ENCODE measurements around the gene LRP2. TPM values are rescaled to one million over a fixed set of nuclear protein-coding genes. Genes with fewer than 3 reads are reported as not detected.

LRP2 gene
- total and polyA plus RNA-seq, 2 of the 8 experiments (the other 6 are each of a cell fraction or from before 2014, with no cell fraction given) = 2.0 to 2.9 TPM

DNA sequence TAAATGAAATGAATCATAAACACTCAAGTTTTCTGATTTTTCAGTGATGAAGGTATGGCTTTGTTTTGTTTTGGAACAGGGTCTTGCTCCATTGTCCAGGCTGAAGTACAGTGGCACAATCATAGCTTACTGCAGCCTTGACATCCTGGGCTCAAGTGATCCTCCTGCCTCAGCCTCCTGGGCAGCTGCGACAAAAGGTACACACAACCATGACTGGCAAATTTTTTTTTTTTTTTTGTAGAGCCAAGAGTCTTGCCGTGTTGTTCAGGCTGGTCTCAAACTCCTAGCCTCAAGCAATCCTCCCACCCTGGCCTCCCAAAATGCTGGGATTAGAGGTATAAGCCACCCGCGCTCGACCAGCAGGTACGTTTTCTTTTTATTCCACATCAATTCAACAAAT lies 22.5 kb upstream of the LRP2 start:
- Histone ChIP-seq H3K79me2 (ENCODE audit: control insufficient read depth in 1 of 2, insufficient read depth in 2 of 2, low read length in 2 of 2) (no peaks in the 10 kb centered on the region), H3K4me3 (ENCODE audit: extremely low read depth in 1 of 4, insufficient read depth in 2 of 4, low read depth in 3 of 4, low read length in 4 of 4) (no peak overlapping the region), H4K91ac (replicated peaks; ENCODE audit: insufficient read length, low read length) (no peak overlapping the region), H2BK20ac (ENCODE audit: low read length) (no peak overlapping the region), H2BK5ac (ENCODE audit: low read depth, low read length) (no peak overlapping the region), H3K27me3 (replicated peaks in 1 of 4; ENCODE audit: control insufficient read depth in 3 of 4, extremely low read depth in 1 of 4, insufficient read depth in 3 of 4, low read length in 3 of 4) (no peaks in the 10 kb centered on the region), H3K23me2 (ENCODE audit: low read depth, low read length) (no peaks in the 10 kb centered on the region), H4K20me1 (replicated peaks in 1 of 2; ENCODE audit: control insufficient read depth in 1 of 2, insufficient read depth in 2 of 2, low read length in 2 of 2) (no peaks in the 10 kb centered on the region), H3K27ac (ENCODE audit: low read depth, low read length) (no peak overlapping the region), H3K4me1 (replicated peaks in 1 of 4; ENCODE audit: control insufficient read depth in 3 of 4, insufficient read depth in 4 of 4, low read length in 3 of 4) (no peaks in the 10 kb centered on the region), H3K4me2 (ENCODE audit: insufficient read depth in 1 of 2, low read depth in 2 of 2, low read length in 2 of 2) (no peak overlapping the region), H2AFZ (ENCODE audit: low read length) (no peak overlapping the region), H4K8ac (ENCODE audit: extremely low read depth, insufficient read depth, low read length) (no peak overlapping the region), H3K18ac (ENCODE audit: extremely low read depth, low read length) (no peak overlapping the region), H2BK15ac (ENCODE audit: low read length) (no peak overlapping the region), H3K23ac (ENCODE audit: insufficient read length) (no peak overlapping the region), H3K9ac (replicated peaks in 1 of 4; ENCODE audit: extremely low read depth in 1 of 4, low read depth in 3 of 4, low read length in 3 of 4) (no peak overlapping the region), H3K56ac (replicated peaks; ENCODE audit: insufficient read length, low read depth, low read length) (no peak overlapping the region), H4K5ac (ENCODE audit: insufficient read length, low read depth, low read length) (no peak overlapping the region), H3K79me1 (ENCODE audit: low read depth, low read length) (no peaks in the 10 kb centered on the region), H3K14ac (ENCODE audit: insufficient read length) (no peak overlapping the region), H2AK5ac (ENCODE audit: low read depth, low read length) (no peak overlapping the region), H3K4ac (replicated peaks; ENCODE audit: insufficient read length, low read depth, low read length) (no peak overlapping the region), H3K36me3 (ENCODE audit: control insufficient read depth in 2 of 4, insufficient read depth in 4 of 4, low read length in 3 of 4) (no peaks in the 10 kb centered on the region), H2BK12ac (ENCODE audit: low read depth, low read length) (no peak overlapping the region), H3K9me3 (ENCODE audit: insufficient read depth in 2 of 2, low read depth in 1 of 2, low read length in 1 of 2) (no peaks in the 10 kb centered on the region), H2BK120ac (replicated peaks; ENCODE audit: low read depth, low read length) (no peak overlapping the region)
- no peak for FAIRE-seq
- no peak for TF ChIP-seq NANOG (IDR thresholded peaks at IDR 0.05; ENCODE audit: insufficient read depth, low read depth, low read length, poor library complexity, severe bottlenecking)
- no peak for DNase-seq (ENCODE audit: low read depth in 1 of 2, low spot score in 2 of 2)
- 95% methylated on average over 6 of the region's 6 CpGs; no CpG with 5 or more reads in 1 of the 2 experiments for WGBS, 2 experiments (ENCODE audit: extremely low coverage in 1 of 2, insufficient coverage in 1 of 2, insufficient read length in 1 of 2, insufficient replicate concordance in 2 of 2, low coverage in 1 of 2, low lambda C conversion rate in 2 of 2, missing lambda C conversion rate in 1 of 2)
- ChIA-PET POLR2A (ENCODE audit: partially characterized antibody) (no interaction called here), CTCF (ENCODE audit: partially characterized antibody) (no interaction called here)

All from H1 (cell line).